ENCODE results near the gene VSTM4.

VSTM4 gene

GRCh38 chr10:48970046-48970445 lies 145.3 kb downstream of the VSTM4 start:
- no peak overlapping the region for H3K4me3 ChIP-seq (ENCODE audit: low read length)
- H3K27me3 ChIP-seq (ENCODE audit: control insufficient read depth, insufficient read depth, low read length) = no peaks in the 10 kb centered on the region
- no peak overlapping the region for H3K9ac ChIP-seq (ENCODE audit: low read length)
- H3K36me3 ChIP-seq (ENCODE audit: control insufficient read depth, insufficient read depth, low read length) = no peaks in the 10 kb centered on the region
- no peaks in the 10 kb centered on the region for H3K4me1 ChIP-seq (ENCODE audit: control insufficient read depth, insufficient read depth, low read length)
- H3K27ac ChIP-seq (ENCODE audit: low read depth, low read length) = no peak overlapping the region

- no peak overlapping the region for H3K27ac ChIP-seq (ENCODE audit: low read depth, low read length)
- H3K9ac ChIP-seq (ENCODE audit: low read length) = no peak overlapping the region
- H3K4me3 ChIP-seq (ENCODE audit: low read length) = no peak overlapping the region
- H3K27me3 ChIP-seq (ENCODE audit: control insufficient read depth, insufficient read depth, low read length) = no peaks in the 10 kb centered on the region
- H3K4me1 ChIP-seq (ENCODE audit: control insufficient read depth, insufficient read depth, low read length) = no peaks in the 10 kb centered on the region
- no peaks in the 10 kb centered on the region for H3K36me3 ChIP-seq (ENCODE audit: control insufficient read depth, insufficient read depth, low read length)
Measured at GRCh38 chr10:48968036-48968435, 147.3 kb downstream of the VSTM4 start.

GRCh38 chr10:48965460-48965859 lies 149.9 kb downstream of the VSTM4 start:
- Histone ChIP-seq H3K27ac (ENCODE audit: low read depth, low read length) (no peak overlapping the region), H3K27me3 (ENCODE audit: control insufficient read depth, insufficient read depth, low read length) (no peaks in the 10 kb centered on the region), H3K4me1 (ENCODE audit: control insufficient read depth, insufficient read depth, low read length) (no peaks in the 10 kb centered on the region), H3K9ac (ENCODE audit: low read length) (no peak overlapping the region), H3K36me3 (ENCODE audit: control insufficient read depth, insufficient read depth, low read length) (no peaks in the 10 kb centered on the region), H3K4me3 (ENCODE audit: low read length) (no peak overlapping the region)
